Stomach (tissue), 4 donors: ENCODE results near the gene NOS2.

Experiments used
- CTCF ChIP-seq, 7 experiments: fragments of 450-650 bp in 4 of 7; fragments of 200-600 bp in 3 of 7; sonication (generic) in 3 of 7; IDR thresholded peaks; one replicate each; pipeline ENCODE4 v1.5.1; 2016 to 2019; ENCODE audit warnings: antibody characterized with exemption in 7 of 7, control low read depth in 2 of 7, mild to moderate bottlenecking in 1 of 7
- POLR2A ChIP-seq, 4 donors: fragments of 450-650 bp; IDR thresholded peaks; one replicate each; pipeline ENCODE4 v1.6.1; 2016; ENCODE audit warnings: antibody characterized with exemption in 4 of 4, control low read depth in 2 of 4, mild to moderate bottlenecking in 1 of 4, moderate library complexity in 1 of 4

- TF ChIP-seq POLR2A (IDR thresholded peaks at IDR 0.05) (no peak), CTCF (IDR thresholded peaks at IDR 0.05) (no peak)
Observed at GRCh38 chr17:27824176-27824715, 23.9 kb upstream of the NOS2 start.
